Esophagus muscularis mucosa (tissue), 4 donors: Measurements from ENCODE around the gene E2F4. TPM values are rescaled to one million over a fixed set of nuclear protein-coding genes. Genes with fewer than 3 reads are reported as not detected.
A peak's percentile ranks its signal among the peaks of the same experiment; 100 is the strongest.

Experiments
- DNase-seq: peaks from one replicate; pipeline ENCODE4 v3.0.0-alpha.2; 2017; ENCODE audit errors: extremely low spot score
- H3K27ac ChIP-seq, 4 donors: fragments of 200-600 bp; sonication (generic); replicated peaks in 1 of 4; 1 replicate in 3 of 4; 2 replicates in 1 of 4; pipeline ENCODE4 v1.5.1; 2016 to 2019; ENCODE audit warnings: mild to moderate bottlenecking in 1 of 4
- H3K27me3 ChIP-seq, 4 donors: fragments of 200-600 bp; sonication (generic); one replicate each; pipeline versions ENCODE4 v1.5.1 to v1.6.0; 2016 to 2019
- H3K36me3 ChIP-seq, 4 donors: fragments of 200-600 bp; sonication (generic); one replicate each; pipeline ENCODE4 v1.5.1; 2016 to 2019
- H3K4me1 ChIP-seq, 4 donors: fragments of 200-600 bp; sonication (generic); one replicate each; pipeline ENCODE4 v1.5.1; 2016 to 2019
- H3K4me3 ChIP-seq, 4 donors: fragments of 200-600 bp; sonication (generic); 1 replicate in 2 of 4; 2 replicates in 2 of 4; pipeline ENCODE4 v1.5.1; 2016 to 2019; ENCODE audit warnings: mild to moderate bottlenecking in 4 of 4, moderate library complexity in 1 of 4
- H3K9me3 ChIP-seq, 4 donors: fragments of 200-600 bp; sonication (generic); 1 replicate in 3 of 4; 2 replicates in 1 of 4; pipeline ENCODE4 v1.5.1; 2016 to 2019
- CTCF ChIP-seq, 3 experiments: fragments of 200-600 bp in 2 of 3; fragments of 450-650 bp in 1 of 3; sonication (generic) in 2 of 3; IDR thresholded peaks; one replicate each; pipeline ENCODE4 v1.5.1; 2017 to 2019; ENCODE audit warnings: antibody characterized with exemption in 3 of 3, mild to moderate bottlenecking in 2 of 3, moderate library complexity in 1 of 3
- EP300 ChIP-seq: sonication (generic); formaldehyde crosslinking; IDR thresholded peaks from one replicate; pipeline ENCODE4 v1.6.1; 2017; ENCODE audit warnings: antibody characterized with exemption
- POLR2A ChIP-seq: fragments of 450-650 bp; IDR thresholded peaks from one replicate; pipeline ENCODE4 v1.6.1; 2017; ENCODE audit warnings: antibody characterized with exemption, moderate library complexity, mild to moderate bottlenecking, low read depth
- POLR2AphosphoS5 ChIP-seq, 2 donors: sonication (generic); formaldehyde crosslinking; IDR thresholded peaks; one replicate each; pipeline ENCODE4 v1.6.1; 2017; ENCODE audit warnings: antibody characterized with exemption in 2 of 2
- WGBS: methylation state at CpG from one replicate; pipeline ENCODE4 v1.1.5; 2018; 5-methylcytosine and 5-hydroxymethylcytosine counted together
- intact Hi-C: fragments of 100-400 bp; cut with DNase I; formaldehyde crosslinking; loops from one replicate; pipeline ENCODE4 v1.15.1; 2023
- total RNA-seq, 4 donors: library from RNA; depleted of rRNA; stranded (reverse); fragments of >200 nt; gene quantifications; one replicate each; pipeline versions ENCODE4 v1.1.0 to v1.2.1, GENCODE V29; 2016

Gene E2F4
- total RNA-seq, 4 donors from 2014 or later, result 54.8 to 96.9 (median 93.1) TPM

GRCh38 chr16:67169642-67170167, 22.2 kb upstream of the E2F4 start:
- Histone ChIP-seq H3K4me1 (peaks cover 53 to 100% (median 89%) of the 10 kb centered on the region in 4 donors), H3K27me3 (peaks cover 0 to 14% (median 0%) of the 10 kb centered on the region in 4 donors), H3K9me3 (no peaks in the 10 kb centered on the region), H3K36me3 (peaks cover 0 to 11% (median 4%) of the 10 kb centered on the region in 4 donors), H3K4me3 (peak overlapping the region; percentile 58 to 64 (median 60)), H3K27ac (peak overlapping the region; percentile 89 to 97 (median 95))
- 3% methylated on average over 22 of the region's 24 CpGs for WGBS
- peak; percentile 36 to 61 (median 47) for TF ChIP-seq CTCF (IDR thresholded peaks at IDR 0.05)
- TF ChIP-seq EP300, result no peak
- TF ChIP-seq POLR2AphosphoS5 (IDR thresholded peaks at IDR 0.05), result no peak
- intact Hi-C loops, result no loop called here
- no peak for DNase-seq

GRCh38 chr16:67170168-67170948, 21.6 kb upstream of the E2F4 start, which contains the start of gene NOL3:
Gene NOL3 (plus strand): TSS chr16:67170538.
- WGBS, result 2% methylated on average over 19 of the region's 50 CpGs
- H3K27me3 ChIP-seq, result peaks cover 0 to 8% (median 0%) of the 10 kb centered on the region in 4 donors
- intact Hi-C loops, result no loop called here
- no peak for TF ChIP-seq EP300
- peak; percentile 43 to 80 for TF ChIP-seq POLR2AphosphoS5 (IDR thresholded peaks at IDR 0.05)
- peak; percentile 30 for TF ChIP-seq POLR2A
- no peak for TF ChIP-seq CTCF (IDR thresholded peaks at IDR 0.05)
- DNase-seq, result peak; percentile 97
- H3K4me1 ChIP-seq, result peaks cover 53 to 100% (median 89%) of the 10 kb centered on the region in 4 donors
- H3K9me3 ChIP-seq, result no peaks in the 10 kb centered on the region
- H3K4me3 ChIP-seq, result peak within 1 kb of the TSS; percentile 58 to 64 (median 60)
- peak within 1 kb of the TSS; percentile 89 to 97 (median 95) for H3K27ac ChIP-seq
- H3K36me3 ChIP-seq, result peaks cover 0 to 16% (median 9%) of the 10 kb centered on the region in 4 donors

GRCh38 chr16:67170949-67171649, 20.9 kb upstream of the E2F4 start:
- H3K4me3 ChIP-seq, result peak overlapping the region; percentile 58 to 64 (median 60)
- 41% methylated on average over 14 of the region's 14 CpGs for WGBS
- intact Hi-C loops, result no loop called here
- TF ChIP-seq CTCF (IDR thresholded peaks at IDR 0.05) (peak in 1 of 3 experiments; percentile 3), EP300 (no peak)
- peaks cover 49 to 98% (median 85%) of the 10 kb centered on the region in 4 donors for H3K4me1 ChIP-seq
- no peaks in the 10 kb centered on the region for H3K9me3 ChIP-seq
- H3K27me3 ChIP-seq, result peaks cover 0 to under 1% (median 0%) of the 10 kb centered on the region in 4 donors
- no peak for DNase-seq
- peak overlapping the region; percentile 89 to 97 (median 95) for H3K27ac ChIP-seq
- peaks cover 0 to 16% (median 14%) of the 10 kb centered on the region in 4 donors for H3K36me3 ChIP-seq

GRCh38 chr16:67173323-67173722, 18.6 kb upstream of the E2F4 start:
- intact Hi-C loops, result no loop called here
- no peak for DNase-seq
- Histone ChIP-seq H3K4me1 (peaks cover 56 to 96% (median 85%) of the 10 kb centered on the region in 4 donors), H3K9me3 (no peaks in the 10 kb centered on the region), H3K36me3 (peaks cover 0 to 16% (median 9%) of the 10 kb centered on the region in 4 donors), H3K4me3 (peak overlapping the region; percentile 56 to 66 (median 57)), H3K27me3 (no peaks in the 10 kb centered on the region), H3K27ac (peak overlapping the region; percentile 89 to 97 (median 95))
- no peak for TF ChIP-seq EP300
- no peak for TF ChIP-seq POLR2A
- TF ChIP-seq CTCF (IDR thresholded peaks at IDR 0.05), result no peak
- TF ChIP-seq POLR2AphosphoS5 (IDR thresholded peaks at IDR 0.05), result no peak
- 95% methylated on average over 1 of the region's 1 CpG for WGBS
